KOPT-K1 (cell line): Measurements from ENCODE around the gene C1QB.
"Not testable (repeated sequence)": the region's sequence is repeated elsewhere in the genome, so short reads cannot be mapped to it uniquely, and the experiment has no call there.

Experiments used
- H3K27ac ChIP-seq: fragments of 200-600 bp; sonication (generic); 2 replicates; pipeline ENCODE4 v1.5.1; 2016; ENCODE audit warnings: antibody characterized with exemption, mild to moderate bottlenecking, low read depth, low read length; ENCODE audit not compliant: poor library complexity, severe bottlenecking
- H3K36me3 ChIP-seq: fragments of 200-600 bp; sonication (generic); 2 replicates; pipeline ENCODE4 v1.5.1; 2017; ENCODE audit warnings: antibody characterized with exemption, mild to moderate bottlenecking, low read length, moderate library complexity; ENCODE audit not compliant: insufficient read depth
- H3K9me3 ChIP-seq: fragments of 200-600 bp; sonication (generic); 2 replicates; pipeline ENCODE4 v1.5.1; 2017; ENCODE audit warnings: antibody characterized with exemption, low read length, mild to moderate bottlenecking; ENCODE audit not compliant: insufficient read depth, poor library complexity, severe bottlenecking

Gene C1QB

DNA sequence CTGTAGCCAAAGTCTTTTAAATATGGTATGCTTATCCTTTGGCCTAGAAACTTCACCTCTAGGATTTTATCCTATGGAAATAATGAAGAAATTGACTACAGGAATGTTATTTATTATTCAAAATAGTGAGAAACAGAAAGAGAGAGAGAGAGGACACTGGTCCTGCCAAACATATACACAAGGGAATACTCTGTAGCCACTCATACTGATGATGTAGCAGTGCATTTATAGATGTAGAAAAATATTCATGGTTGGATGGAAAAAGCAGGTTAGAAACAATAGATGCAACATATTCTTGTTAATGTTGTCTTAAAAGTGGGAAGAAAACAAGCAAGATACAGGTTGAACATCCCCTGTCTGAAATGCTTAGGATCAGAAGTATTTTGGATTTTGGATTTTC is 35.4 kb downstream of the C1QB start:
- H3K36me3 ChIP-seq, result no peaks in the 10 kb centered on the region
- no peaks in the 10 kb centered on the region for H3K9me3 ChIP-seq
- no peak overlapping the region for H3K27ac ChIP-seq

DNA sequence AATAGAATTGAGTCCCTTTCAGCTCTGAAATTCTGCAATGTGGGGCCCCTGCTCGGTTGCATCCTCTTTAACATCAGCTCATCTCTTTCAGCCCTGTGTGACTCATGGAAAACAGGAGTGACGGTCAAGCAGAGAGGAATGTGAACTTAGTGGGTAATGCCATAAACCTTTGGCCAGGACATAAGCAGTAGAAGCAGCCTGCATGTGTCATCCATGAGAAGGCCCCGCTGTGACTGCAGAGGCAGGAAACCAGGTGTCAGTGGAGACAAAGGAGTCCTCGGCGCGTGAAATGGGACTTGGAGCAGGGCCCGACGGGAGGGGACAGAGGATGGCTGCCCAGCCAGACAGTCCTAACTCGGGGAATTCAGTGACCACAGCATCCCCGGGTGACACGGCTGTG is 36.5 kb downstream of the C1QB start:
- Histone ChIP-seq H3K36me3 (no peaks in the 10 kb centered on the region), H3K27ac (no peak overlapping the region), H3K9me3 (no peaks in the 10 kb centered on the region)

DNA sequence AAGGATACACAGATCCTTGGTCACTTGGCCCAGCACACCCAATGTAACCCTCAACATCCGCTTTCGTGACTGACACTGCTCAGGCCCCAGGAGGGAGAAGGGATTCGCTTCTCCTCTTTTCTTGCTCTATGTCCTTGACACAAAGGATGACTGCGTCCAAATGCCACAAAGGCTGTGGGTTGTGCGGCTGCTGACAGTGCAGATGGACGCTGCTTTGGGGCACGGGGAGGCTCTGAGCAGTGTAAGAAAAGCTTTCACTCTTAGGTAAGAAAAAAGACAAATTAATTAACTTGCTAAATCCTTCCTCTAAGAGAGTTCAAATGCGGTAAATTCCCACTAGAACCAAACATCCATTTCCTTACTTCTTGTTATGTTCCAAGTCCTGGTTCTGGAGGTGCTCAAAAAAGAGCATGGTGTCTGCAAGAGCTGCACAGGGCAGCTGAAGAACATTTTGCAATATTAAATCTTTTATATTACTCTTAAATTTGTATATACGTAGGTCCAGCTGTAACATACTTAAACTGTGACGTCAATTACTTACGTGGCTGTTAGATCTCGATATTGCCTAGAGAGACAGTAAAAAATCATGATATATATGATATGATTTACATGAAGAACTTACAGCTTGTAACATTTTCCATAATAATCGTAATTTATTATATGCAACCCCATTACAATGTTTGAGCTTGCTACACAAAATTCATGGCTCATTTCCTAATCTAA is 38.2 kb downstream of the C1QB start:
- Histone ChIP-seq H3K36me3 (no peaks in the 10 kb centered on the region), H3K27ac (no peak overlapping the region), H3K9me3 (no peaks in the 10 kb centered on the region)

DNA sequence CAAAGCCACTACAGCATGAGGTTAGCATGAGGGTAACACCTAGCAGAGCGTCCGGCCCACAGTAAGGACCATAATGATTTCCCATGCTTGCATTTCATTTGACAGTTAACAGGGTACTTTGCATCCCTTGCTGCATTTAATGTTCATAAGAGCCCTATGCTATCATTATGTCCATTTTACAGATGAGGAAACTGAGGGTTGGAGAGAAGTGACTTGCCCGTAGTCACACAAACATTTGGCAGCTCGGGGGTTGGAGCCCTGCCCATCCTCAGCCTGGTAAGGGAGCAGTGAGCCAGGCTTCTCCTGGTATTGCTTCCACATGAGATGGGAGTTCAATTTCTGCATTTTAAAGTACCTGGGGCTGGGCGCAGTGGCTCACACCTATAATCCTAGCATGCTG is 41.1 kb downstream of the C1QB start:
- Histone ChIP-seq H3K36me3 (no peaks in the 10 kb centered on the region), H3K9me3 (no peaks in the 10 kb centered on the region), H3K27ac (no peak overlapping the region)

DNA sequence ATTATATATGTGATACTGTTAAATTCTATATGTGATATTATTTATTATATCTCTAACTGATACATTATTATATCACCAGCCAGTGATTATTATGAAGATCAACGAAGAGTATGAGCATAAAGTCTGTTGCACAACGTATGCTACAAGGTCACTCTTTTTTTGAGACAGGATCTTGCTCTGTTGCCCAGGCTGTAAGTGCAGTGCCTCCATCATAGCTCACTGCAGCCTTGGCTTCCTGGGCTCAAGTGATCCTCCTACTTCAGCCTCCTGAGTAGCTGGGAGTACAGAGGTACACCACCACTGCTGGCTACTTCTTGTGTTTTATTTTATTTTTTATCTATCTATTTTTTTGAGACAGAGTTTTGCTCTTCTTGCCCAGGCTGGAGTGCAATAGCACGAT is 43.6 kb downstream of the C1QB start:
- H3K27ac ChIP-seq, result no peak overlapping the region
- no peaks in the 10 kb centered on the region for H3K36me3 ChIP-seq
- H3K9me3 ChIP-seq, result no peaks in the 10 kb centered on the region

DNA sequence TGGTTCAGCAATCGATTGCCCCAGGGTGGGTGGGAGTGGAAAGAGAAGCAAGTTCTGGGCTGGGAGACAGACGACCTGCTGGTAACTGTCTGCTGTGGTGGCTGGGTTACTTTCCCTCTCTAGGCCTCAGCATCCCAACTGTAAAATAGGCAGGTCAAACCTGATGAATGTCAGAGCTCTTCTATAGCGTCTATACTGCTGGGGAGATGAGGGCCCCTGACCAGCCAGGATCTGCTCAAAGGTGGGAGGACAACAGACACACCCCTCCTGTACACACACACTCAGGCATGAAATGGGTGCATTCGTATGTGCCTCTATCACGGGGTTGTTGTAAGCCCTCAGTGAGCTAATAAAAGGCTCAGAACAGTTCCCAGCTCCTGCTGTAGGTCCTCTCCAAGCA is 44.9 kb downstream of the C1QB start:
- no peaks in the 10 kb centered on the region for H3K36me3 ChIP-seq
- no peak overlapping the region for H3K27ac ChIP-seq
- no peaks in the 10 kb centered on the region for H3K9me3 ChIP-seq

DNA sequence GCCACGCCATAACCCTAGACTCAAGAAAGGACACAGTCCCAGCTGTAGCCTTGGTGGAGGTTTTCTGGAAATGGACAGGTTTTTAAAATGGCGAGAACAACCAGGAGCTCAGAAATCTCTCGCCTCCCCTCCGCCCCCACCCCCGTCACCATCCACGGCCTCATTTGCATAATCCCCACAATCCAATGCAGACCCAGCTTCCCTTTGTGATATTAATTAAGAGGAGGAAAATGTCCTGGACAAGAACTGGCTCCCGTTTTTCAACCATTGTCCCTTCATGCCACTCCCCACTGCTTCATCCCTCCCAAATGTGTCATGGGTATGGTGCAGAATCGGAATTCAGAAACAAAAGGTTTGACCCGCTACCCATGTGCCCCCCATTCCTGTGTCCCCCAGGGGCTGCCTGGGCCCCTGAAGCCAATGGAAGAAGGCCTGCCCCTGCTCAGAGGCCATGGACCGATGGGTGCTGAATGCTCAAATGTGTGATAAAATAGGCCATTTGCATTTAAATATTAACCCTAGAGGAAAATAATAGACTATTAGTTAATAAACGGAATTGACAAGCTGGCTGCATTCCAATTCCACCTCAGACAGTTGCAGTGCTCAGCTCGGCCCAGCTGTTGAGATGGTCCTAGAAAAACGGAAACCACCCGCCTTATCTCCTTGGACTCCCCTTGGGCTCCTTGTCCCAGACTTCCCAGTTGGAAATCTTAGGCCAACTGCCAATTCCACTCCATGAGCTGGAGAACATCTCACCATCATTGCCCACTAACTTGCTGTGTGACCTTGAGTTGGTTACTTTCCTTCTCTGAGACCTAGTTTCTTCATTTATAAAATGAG is 46.9 kb downstream of the C1QB start:
- no peaks in the 10 kb centered on the region for H3K9me3 ChIP-seq
- no peaks in the 10 kb centered on the region for H3K36me3 ChIP-seq
- H3K27ac ChIP-seq, result no peak overlapping the region

DNA sequence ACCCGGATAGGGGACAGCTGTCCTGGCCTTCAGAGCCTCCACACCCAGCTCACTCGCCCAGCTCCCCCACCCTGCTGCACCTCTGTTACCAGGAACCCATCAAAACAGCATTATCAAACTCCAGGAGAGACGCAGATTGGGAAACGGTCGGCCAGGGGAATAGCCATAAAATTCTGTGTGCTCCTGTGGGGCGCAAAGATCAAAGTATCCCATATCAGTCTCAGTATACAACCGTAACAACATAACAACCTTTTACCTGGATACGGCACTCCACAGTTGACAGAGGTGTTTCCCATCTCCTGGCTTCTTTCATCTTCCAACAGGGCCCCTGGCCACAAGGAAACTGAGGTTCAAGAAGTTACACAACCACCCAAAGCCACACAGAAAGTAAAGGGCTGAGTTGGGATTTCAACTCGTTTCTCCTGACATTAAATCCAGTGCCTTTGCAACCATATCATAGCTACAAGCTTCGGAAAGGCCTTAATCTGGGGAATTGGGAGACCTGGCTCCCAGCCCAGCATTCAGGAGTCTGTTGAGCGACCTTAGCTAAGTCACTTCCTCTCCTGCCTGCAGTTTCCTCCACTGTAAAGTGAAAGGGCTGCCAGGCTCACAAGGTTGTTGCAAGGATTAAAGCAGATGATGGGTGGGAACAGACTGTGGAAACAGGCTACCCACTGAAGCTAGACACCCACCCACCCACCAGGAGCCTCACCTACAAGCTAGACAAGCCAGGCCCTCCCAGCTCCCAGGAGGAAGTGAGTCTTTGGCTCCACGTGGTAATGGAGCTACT is 49.5 kb downstream of the C1QB start:
- Histone ChIP-seq H3K36me3 (no peaks in the 10 kb centered on the region), H3K27ac (no peak overlapping the region), H3K9me3 (no peaks in the 10 kb centered on the region)

DNA sequence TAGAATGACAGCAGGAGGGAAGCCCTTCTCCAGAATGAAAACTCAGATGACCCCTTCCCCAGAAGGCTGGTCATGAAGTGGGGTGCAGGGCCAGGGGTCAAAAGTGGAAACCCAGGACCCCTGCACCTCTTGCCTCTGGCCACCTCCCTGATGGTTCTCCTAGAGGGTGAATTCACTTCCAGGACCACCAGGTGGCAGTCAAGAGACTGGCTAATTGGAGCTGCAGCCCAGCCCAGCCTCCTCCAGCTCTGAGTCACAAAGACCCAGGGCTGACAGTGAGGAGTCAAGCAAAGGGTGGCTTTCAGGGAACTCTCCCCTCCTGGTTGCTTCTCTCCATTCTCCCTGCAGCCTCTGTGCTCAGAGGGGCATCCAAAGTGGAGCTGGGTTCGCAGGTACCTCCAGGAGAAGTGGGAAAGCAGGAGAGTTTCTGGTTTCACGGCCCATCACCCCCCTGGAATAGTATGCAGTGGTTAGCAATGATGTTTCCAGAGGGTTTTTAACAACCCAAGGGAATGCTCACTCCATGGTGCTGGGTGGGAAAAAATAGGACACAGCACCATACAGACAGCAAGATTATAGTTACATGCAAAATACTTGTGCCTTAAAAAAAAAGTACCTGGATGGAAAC is 51.5 kb downstream of the C1QB start:
- H3K36me3 ChIP-seq, result no peaks in the 10 kb centered on the region
- no peak overlapping the region for H3K27ac ChIP-seq
- H3K9me3 ChIP-seq, result no peaks in the 10 kb centered on the region

DNA sequence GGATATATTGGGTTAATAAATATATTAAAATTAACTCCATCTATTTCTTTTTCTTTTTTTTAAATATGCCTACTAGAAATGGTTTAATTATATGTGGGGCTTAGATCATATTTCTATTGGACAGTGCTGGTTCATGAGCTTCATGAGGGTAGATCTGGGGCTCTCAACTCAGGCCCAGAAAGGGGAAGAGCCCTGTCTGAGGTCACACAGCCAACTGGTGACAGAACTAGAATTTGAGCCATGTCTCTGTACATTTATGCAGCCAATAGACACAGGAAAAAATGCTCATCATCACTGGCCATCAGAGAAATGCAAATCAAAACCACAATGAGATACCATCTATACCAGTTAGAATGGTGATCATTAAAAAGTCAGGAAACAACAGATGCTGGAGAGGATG is 52.5 kb downstream of the C1QB start:
- no peaks in the 10 kb centered on the region for H3K36me3 ChIP-seq
- no peak overlapping the region for H3K27ac ChIP-seq
- no peaks in the 10 kb centered on the region for H3K9me3 ChIP-seq

DNA sequence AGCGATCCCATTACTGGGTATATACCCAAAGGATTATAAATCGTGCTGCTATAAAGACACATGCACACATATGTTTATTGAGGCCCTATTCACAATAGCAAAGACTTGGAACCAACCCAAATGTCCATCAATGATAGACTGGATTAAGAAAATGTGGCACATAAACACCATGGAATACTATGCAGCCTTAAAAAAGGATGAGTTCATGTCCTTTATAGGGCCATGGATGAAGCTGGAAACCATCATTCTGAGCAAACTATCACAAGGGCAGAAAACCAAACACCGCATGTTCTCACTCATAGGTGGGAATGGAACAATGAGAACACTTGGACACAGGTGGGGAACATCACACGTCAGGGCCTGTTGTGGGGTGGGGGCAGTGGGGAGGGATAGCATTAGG is 53.1 kb downstream of the C1QB start:
- H3K27ac ChIP-seq, H3K9me3 ChIP-seq, H3K36me3 ChIP-seq: not testable (repeated sequence)

DNA sequence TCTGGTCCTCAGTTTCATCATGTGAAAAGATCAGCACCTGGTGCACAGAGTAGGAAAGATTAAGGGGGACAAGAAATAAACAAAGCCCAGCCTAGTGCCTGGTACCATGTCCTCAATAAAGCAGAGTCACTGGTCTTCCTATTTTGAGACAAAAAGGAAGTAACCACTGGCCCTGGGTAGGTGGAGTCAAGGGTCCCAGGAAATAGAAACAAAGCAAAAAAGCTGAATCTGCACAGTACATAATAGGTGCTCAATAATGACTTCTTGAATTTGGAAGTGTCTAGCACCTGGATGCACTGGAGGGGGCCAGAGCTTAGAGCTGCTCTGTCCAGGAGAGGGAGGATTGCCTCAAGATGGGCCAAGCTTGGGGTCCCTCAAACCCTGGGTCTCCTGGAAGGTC is 55.7 kb downstream of the C1QB start:
- Histone ChIP-seq H3K36me3 (no peaks in the 10 kb centered on the region), H3K27ac (no peak overlapping the region), H3K9me3 (no peaks in the 10 kb centered on the region)

DNA sequence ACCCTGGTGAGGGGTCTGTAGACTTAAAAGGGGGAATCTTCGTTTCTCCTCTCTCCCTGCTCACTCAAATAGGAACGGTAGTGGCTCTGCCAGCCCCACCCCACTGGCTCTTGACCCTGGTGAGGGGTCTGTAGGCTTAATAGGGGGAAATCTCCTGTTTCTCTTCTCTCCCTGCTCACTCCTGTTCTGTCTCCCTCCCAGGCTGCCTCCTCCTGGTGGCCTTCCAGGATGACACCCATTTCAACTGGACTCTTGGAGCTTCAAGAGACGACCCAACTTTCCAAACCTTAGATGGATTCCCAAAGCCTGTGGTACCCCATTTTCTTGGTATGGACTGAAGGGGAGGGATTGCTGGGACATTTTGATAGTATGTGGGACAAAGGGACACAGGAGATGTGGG is 56.2 kb downstream of the C1QB start:
- Histone ChIP-seq H3K9me3 (no peaks in the 10 kb centered on the region), H3K27ac (no peak overlapping the region), H3K36me3 (no peaks in the 10 kb centered on the region)

DNA sequence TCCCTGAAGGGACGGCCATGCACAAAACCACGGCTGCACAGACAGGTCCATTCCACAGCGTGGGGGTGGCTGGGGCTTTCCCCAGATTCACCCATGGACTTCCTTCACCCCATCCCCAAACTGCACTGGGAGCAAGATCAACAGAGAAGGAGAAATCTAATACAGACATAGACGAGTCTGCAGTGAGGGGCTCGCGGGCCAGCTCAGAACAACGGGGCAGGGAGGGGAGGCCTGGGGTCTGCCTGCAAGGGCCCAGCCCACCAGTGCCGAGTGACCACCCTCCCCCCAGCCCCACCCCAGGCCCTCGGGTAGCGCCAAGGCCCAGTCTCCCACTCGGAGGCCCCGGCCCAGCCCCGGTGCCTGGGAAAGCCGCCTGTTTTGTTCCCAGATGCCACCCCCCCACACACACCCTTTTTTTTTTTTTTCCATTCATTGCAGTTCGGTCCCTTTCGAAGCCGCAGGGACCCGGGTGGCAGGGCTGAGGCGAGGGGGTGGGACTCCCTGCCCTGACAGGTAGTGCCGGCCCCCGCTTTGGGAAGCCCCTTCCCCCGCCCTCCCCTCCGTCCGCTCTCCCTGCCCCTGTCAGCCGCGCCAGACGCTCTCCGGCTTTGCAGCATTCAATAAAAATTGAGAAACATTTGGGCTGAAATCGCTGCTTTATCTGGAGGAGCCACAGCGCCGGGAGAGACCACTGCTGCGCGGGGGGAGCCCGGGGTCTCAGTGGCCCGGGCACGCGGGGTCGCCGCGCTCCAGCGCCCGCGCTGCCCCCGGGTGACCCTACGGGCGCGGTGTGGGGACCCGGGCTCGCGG is 57.1 kb downstream of the C1QB start:
- no peak overlapping the region for H3K27ac ChIP-seq

More for the DNA sequence above, 57.1 kb downstream of the C1QB start:
- no peaks in the 10 kb centered on the region for H3K36me3 ChIP-seq
- H3K9me3 ChIP-seq, result no peaks in the 10 kb centered on the region
